Measurements from ENCODE around the gene RAD51B. TPM values are rescaled to one million over a fixed set of nuclear protein-coding genes. Genes with fewer than 3 reads are reported as not detected.

The RAD51B gene
- polyA plus RNA-seq, 1 donor (not counting 4 experiments of a cell fraction or from before 2014, with no cell fraction given) = 13.3 TPM

DNA sequence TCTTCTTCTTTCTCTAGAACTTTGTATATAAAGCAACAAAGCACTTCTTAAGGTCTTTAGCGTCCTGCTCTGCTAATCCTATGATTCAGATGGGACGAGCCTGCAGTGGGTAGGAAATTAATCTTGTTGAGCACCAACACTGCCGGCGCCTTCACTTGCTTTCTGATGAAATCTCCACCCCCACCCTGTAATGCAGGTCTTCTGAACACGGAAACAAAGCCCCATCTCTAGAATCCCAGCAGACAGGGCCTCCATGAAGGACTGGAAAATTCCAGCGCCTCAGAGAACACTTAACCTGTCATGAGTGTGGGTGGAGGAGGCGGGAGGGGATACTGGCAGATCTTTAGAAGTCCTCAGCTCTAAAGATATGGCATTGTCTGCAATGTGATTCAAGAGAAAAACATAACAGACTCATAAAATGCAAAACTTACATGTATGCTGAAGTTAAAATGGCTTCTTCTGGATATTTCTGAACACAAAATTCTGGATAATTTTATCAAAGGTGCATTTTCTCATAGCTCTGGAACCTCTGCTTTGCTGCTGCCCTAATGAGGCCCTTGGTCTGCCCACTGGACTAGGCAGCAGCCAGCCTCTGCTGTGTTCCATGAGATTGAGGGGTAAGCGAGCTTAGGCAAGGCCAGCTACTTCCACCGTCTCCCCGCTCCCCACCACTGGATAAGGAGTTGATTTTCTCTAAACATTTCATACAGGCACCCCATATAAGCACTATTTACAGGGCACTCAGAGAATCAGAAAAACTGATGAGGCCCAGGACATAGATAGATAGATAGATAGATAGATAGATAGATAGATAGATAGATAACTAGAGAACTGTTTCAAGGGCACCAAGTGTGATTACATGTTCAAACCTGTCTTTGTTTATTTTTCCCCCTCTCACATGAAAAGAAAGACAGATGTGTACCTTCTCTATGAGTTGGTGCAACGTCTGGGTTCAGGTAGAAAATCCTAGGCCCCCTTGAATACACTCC is 930.2 kb downstream of the RAD51B start:
- no peaks in the 10 kb centered on the region for H3K9me1 ChIP-seq (ENCODE audit: control insufficient read depth, extremely low read depth, insufficient read depth, low read length)
- no peaks in the 10 kb centered on the region for H4K20me1 ChIP-seq (ENCODE audit: control insufficient read depth, extremely low read depth, insufficient read depth, low read length)
- H3K4me2 ChIP-seq (ENCODE audit: control insufficient read depth, extremely low read depth, insufficient read depth, low read depth, low read length) = no peak overlapping the region
- FAIRE-seq = no peak
- H3K9ac ChIP-seq (ENCODE audit: control insufficient read depth, extremely low read depth, insufficient read depth, low read length) = no peak overlapping the region
- H3K36me3 ChIP-seq (ENCODE audit: control insufficient read depth in 2 of 2, extremely low read depth in 1 of 2, insufficient read depth in 2 of 2, low read length in 2 of 2) = no peaks in the 10 kb centered on the region
- no peaks in the 10 kb centered on the region for H3K79me2 ChIP-seq (ENCODE audit: control insufficient read depth, insufficient read depth, low read length)
- no peak for DNase-seq (ENCODE audit: low read depth, low spot score)
- H3K4me3 ChIP-seq (ENCODE audit: control insufficient read depth in 2 of 3, extremely low read depth in 1 of 3, insufficient read depth in 2 of 3, low read depth in 1 of 3, low read length in 3 of 3) = no peak overlapping the region
- H2AFZ ChIP-seq (ENCODE audit: control insufficient read depth, low read length) = no peak overlapping the region
- H3K27ac ChIP-seq (ENCODE audit: control insufficient read depth, insufficient read depth, low read length) = no peak overlapping the region
- no peaks in the 10 kb centered on the region for H3K4me1 ChIP-seq (ENCODE audit: control insufficient read depth, extremely low read depth, insufficient read depth, low read length)
- no peak for TF ChIP-seq EZH2 (IDR thresholded peaks at IDR 0.05; ENCODE audit: low read length)
- TF ChIP-seq, protein P1, sequence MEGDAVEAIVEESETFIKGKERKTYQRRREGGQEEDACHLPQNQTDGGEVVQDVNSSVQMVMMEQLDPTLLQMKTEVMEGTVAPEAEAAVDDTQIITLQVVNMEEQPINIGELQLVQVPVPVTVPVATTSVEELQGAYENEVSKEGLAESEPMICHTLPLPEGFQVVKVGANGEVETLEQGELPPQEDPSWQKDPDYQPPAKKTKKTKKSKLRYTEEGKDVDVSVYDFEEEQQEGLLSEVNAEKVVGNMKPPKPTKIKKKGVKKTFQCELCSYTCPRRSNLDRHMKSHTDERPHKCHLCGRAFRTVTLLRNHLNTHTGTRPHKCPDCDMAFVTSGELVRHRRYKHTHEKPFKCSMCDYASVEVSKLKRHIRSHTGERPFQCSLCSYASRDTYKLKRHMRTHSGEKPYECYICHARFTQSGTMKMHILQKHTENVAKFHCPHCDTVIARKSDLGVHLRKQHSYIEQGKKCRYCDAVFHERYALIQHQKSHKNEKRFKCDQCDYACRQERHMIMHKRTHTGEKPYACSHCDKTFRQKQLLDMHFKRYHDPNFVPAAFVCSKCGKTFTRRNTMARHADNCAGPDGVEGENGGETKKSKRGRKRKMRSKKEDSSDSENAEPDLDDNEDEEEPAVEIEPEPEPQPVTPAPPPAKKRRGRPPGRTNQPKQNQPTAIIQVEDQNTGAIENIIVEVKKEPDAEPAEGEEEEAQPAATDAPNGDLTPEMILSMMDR (optimal IDR thresholded peaks at IDR 0.05 in 1 of 3, IDR thresholded peaks at IDR 0.05 in 1 of 3, conservative IDR thresholded peaks at IDR 0.05 in 1 of 3; ENCODE audit: extremely low read depth in 1 of 3, insufficient read depth in 2 of 3, low read length in 3 of 3) = no peak
- no peaks in the 10 kb centered on the region for H3K9me3 ChIP-seq (ENCODE audit: control insufficient read depth, low read depth, low read length)
- H3K27me3 ChIP-seq (ENCODE audit: control insufficient read depth, extremely low read depth, insufficient read depth, low read length) = no peaks in the 10 kb centered on the region
- dilution Hi-C loops (cut with MboI; ENCODE audit: extremely low pct_ligation_motif_present, low sequenced_read_pairs) = no loop called here

DNA sequence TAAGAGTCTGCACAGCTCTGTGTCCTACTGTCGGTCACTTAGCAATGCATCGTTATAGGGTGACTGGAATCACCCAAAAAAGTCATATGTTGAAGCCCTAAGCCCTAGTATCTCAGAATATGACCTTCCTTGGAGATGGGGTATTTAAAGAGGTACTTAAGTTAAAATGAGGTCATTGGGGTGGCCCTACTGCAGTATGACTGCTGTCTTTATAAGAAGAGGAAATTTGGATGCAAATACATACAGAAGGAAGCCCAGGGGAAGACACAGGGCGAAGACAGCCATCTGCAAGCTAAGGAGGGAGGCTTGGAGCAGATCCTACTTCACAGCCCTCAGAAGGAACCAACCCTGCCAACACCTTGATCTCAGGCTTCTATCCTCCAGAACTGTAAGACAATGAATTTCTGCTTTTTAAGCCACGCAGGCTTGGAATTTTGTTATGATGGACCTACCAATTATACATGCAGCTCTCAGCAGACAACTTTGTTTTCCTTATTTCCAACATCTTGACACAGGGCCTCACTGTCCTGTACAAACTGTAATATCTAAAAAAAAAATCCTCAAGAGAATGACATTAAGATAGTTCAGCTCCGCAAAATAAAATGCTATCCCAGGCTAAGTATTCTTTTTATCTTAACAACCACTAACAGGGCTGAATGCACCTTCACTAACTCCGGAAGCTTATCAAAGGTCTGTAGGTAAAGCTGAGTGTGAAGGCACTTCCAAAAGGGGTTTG is 932.9 kb downstream of the RAD51B start:
- Histone ChIP-seq H4K20me1 (ENCODE audit: control insufficient read depth, extremely low read depth, insufficient read depth, low read length) (no peaks in the 10 kb centered on the region), H3K79me2 (ENCODE audit: control insufficient read depth, insufficient read depth, low read length) (no peaks in the 10 kb centered on the region), H3K4me1 (ENCODE audit: control insufficient read depth, extremely low read depth, insufficient read depth, low read length) (no peaks in the 10 kb centered on the region), H3K9me3 (ENCODE audit: control insufficient read depth, low read depth, low read length) (no peaks in the 10 kb centered on the region), H3K9me1 (ENCODE audit: control insufficient read depth, extremely low read depth, insufficient read depth, low read length) (no peaks in the 10 kb centered on the region), H3K27me3 (ENCODE audit: control insufficient read depth, extremely low read depth, insufficient read depth, low read length) (no peaks in the 10 kb centered on the region), H3K4me2 (ENCODE audit: control insufficient read depth, extremely low read depth, insufficient read depth, low read depth, low read length) (no peak overlapping the region), H3K36me3 (ENCODE audit: control insufficient read depth in 2 of 2, extremely low read depth in 1 of 2, insufficient read depth in 2 of 2, low read length in 2 of 2) (no peaks in the 10 kb centered on the region), H3K27ac (ENCODE audit: control insufficient read depth, insufficient read depth, low read length) (no peak overlapping the region), H3K9ac (ENCODE audit: control insufficient read depth, extremely low read depth, insufficient read depth, low read length) (no peak overlapping the region), H2AFZ (ENCODE audit: control insufficient read depth, low read length) (no peak overlapping the region), H3K4me3 (ENCODE audit: control insufficient read depth in 2 of 3, extremely low read depth in 1 of 3, insufficient read depth in 2 of 3, low read depth in 1 of 3, low read length in 3 of 3) (no peak overlapping the region)
- TF ChIP-seq, protein P1 (optimal IDR thresholded peaks at IDR 0.05 in 1 of 3, IDR thresholded peaks at IDR 0.05 in 1 of 3, conservative IDR thresholded peaks at IDR 0.05 in 1 of 3; ENCODE audit: extremely low read depth in 1 of 3, insufficient read depth in 2 of 3, low read length in 3 of 3) = no peak
- no peak for TF ChIP-seq EZH2 (IDR thresholded peaks at IDR 0.05; ENCODE audit: low read length)
- dilution Hi-C loops (cut with MboI; ENCODE audit: extremely low pct_ligation_motif_present, low sequenced_read_pairs) = no loop called here
- no peak for FAIRE-seq
- DNase-seq (ENCODE audit: low read depth, low spot score) = no peak

Measured in keratinocyte (primary cell).